ENCODE results near the gene CCR4. TPM values are rescaled to one million over a fixed set of nuclear protein-coding genes. Genes with fewer than 3 reads are reported as not detected.
"Not testable (repeated sequence)": the region's sequence is repeated elsewhere in the genome, so short reads cannot be mapped to it uniquely, and the experiment has no call there.

Gene CCR4
- total RNA-seq, 1 donor: not detected

DNA sequence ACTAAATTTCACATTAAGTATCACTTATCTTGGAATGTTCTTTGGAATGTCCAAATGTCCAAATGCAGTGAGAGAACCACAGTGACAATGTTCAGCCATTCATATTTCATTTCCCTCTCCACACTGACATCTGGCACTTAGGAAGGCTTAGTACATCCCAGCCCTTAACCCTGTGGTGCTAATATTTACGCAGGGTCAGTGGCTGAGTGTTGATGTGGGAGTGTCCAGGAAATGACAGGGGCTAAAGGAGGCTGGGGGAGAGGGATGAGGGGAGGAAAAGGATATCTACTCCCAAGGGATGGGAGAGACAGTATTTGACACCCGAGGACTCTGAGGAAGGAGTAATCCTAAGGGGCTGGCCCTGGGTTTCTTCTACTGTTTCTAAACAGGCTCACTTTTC, 14.1 kb upstream of the CCR4 start:
- Histone ChIP-seq H3K36me3 (ENCODE audit: insufficient read depth, low read length) (no peaks in the 10 kb centered on the region), H3K27ac (ENCODE audit: low read depth, low read length) (no peak overlapping the region), H3K27me3 (ENCODE audit: insufficient read depth, low read length) (no peaks in the 10 kb centered on the region), H3K4me3 (ENCODE audit: insufficient read depth, low read length) (no peak overlapping the region), H2AFZ (ENCODE audit: low read length) (no peak overlapping the region), H3K79me2 (ENCODE audit: insufficient read depth, low read length) (no peaks in the 10 kb centered on the region), H3K9me3 (ENCODE audit: low read depth, low read length) (no peaks in the 10 kb centered on the region), H3K4me1 (ENCODE audit: insufficient read depth, low read length) (no peaks in the 10 kb centered on the region), H4K20me1 (ENCODE audit: insufficient read depth, low read length) (no peaks in the 10 kb centered on the region), H3K4me2 (ENCODE audit: insufficient read depth, low read length) (no peak overlapping the region)
- TF ChIP-seq, protein P1, sequence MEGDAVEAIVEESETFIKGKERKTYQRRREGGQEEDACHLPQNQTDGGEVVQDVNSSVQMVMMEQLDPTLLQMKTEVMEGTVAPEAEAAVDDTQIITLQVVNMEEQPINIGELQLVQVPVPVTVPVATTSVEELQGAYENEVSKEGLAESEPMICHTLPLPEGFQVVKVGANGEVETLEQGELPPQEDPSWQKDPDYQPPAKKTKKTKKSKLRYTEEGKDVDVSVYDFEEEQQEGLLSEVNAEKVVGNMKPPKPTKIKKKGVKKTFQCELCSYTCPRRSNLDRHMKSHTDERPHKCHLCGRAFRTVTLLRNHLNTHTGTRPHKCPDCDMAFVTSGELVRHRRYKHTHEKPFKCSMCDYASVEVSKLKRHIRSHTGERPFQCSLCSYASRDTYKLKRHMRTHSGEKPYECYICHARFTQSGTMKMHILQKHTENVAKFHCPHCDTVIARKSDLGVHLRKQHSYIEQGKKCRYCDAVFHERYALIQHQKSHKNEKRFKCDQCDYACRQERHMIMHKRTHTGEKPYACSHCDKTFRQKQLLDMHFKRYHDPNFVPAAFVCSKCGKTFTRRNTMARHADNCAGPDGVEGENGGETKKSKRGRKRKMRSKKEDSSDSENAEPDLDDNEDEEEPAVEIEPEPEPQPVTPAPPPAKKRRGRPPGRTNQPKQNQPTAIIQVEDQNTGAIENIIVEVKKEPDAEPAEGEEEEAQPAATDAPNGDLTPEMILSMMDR (IDR thresholded peaks at IDR 0.05; ENCODE audit: extremely low read depth, low read depth, low read length): no peak
- peak; percentile 83 for DNase-seq (ENCODE audit: insufficient read length, low spot score, missing footprints)

DNA sequence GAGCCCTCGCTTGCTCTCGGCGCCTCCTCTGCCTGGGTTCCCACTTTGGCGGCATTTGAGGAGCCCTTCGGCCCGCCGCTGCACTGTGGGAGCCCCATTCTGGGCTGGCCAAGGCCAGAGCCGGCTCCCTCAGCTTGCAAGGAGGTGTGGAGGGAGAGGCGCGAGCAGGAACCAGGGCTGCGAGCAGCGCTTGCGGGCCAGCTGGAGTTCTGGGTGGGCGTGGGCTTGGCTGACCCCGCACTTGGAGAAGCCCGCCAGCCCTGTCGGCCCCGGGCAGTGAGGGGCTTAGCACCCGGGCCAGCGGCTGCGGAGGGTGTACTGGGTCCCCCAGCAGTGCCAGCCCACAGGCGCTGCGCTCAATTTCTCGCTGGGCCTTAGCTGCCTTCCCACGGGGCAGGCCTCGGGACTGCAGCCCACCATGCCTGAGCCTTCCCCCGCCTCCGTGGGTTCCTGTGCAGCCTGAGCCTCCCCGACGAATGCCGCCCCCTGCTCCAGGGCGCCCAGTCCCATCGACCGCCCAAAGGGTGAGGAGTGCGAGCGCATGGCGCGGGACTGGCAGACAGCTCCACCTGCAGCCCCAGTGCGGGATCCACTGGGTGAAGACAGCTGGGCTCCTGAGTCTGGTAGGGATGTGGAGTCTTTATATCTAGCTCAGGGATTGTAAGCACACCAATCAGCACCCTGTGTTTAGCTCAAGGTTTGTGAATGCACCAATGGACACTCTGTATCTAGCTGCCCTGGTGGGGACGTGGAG, 11.7 kb upstream of the CCR4 start:
- not testable (repeated sequence) for DNase-seq (ENCODE audit: insufficient read length, low spot score, missing footprints); H3K79me2 ChIP-seq (ENCODE audit: insufficient read depth, low read length); H3K4me3 ChIP-seq (ENCODE audit: insufficient read depth, low read length); H3K9me3 ChIP-seq (ENCODE audit: low read depth, low read length); H3K27me3 ChIP-seq (ENCODE audit: insufficient read depth, low read length); H3K4me2 ChIP-seq (ENCODE audit: insufficient read depth, low read length); H3K36me3 ChIP-seq (ENCODE audit: insufficient read depth, low read length); H3K27ac ChIP-seq (ENCODE audit: low read depth, low read length); H2AFZ ChIP-seq (ENCODE audit: low read length); H4K20me1 ChIP-seq (ENCODE audit: insufficient read depth, low read length); H3K4me1 ChIP-seq (ENCODE audit: insufficient read depth, low read length)

- Histone ChIP-seq H3K36me3 (ENCODE audit: insufficient read depth, low read length) (no peaks in the 10 kb centered on the region), H3K79me2 (ENCODE audit: insufficient read depth, low read length) (no peaks in the 10 kb centered on the region), H4K20me1 (ENCODE audit: insufficient read depth, low read length) (no peaks in the 10 kb centered on the region), H2AFZ (ENCODE audit: low read length) (no peak overlapping the region), H3K9me3 (ENCODE audit: low read depth, low read length) (no peaks in the 10 kb centered on the region), H3K4me2 (ENCODE audit: insufficient read depth, low read length) (no peak overlapping the region), H3K4me1 (ENCODE audit: insufficient read depth, low read length) (no peaks in the 10 kb centered on the region), H3K27me3 (ENCODE audit: insufficient read depth, low read length) (no peaks in the 10 kb centered on the region), H3K4me3 (ENCODE audit: insufficient read depth, low read length) (no peak overlapping the region), H3K27ac (ENCODE audit: low read depth, low read length) (no peak overlapping the region)
- TF ChIP-seq, protein P1 (IDR thresholded peaks at IDR 0.05; ENCODE audit: extremely low read depth, low read depth, low read length): no peak
- DNase-seq (ENCODE audit: insufficient read length, low spot score, missing footprints): peak; percentile 22
These were observed 10.7 kb upstream of the CCR4 start for GRCh38 chr3:32940726-32941125.

- H3K4me3 ChIP-seq (ENCODE audit: insufficient read depth, low read length): no peak overlapping the region
- no peaks in the 10 kb centered on the region for H3K79me2 ChIP-seq (ENCODE audit: insufficient read depth, low read length)
- no peaks in the 10 kb centered on the region for H3K36me3 ChIP-seq (ENCODE audit: insufficient read depth, low read length)
- H3K4me2 ChIP-seq (ENCODE audit: insufficient read depth, low read length): no peak overlapping the region
- no peaks in the 10 kb centered on the region for H3K27me3 ChIP-seq (ENCODE audit: insufficient read depth, low read length)
- no peaks in the 10 kb centered on the region for H3K9me3 ChIP-seq (ENCODE audit: low read depth, low read length)
- no peaks in the 10 kb centered on the region for H3K4me1 ChIP-seq (ENCODE audit: insufficient read depth, low read length)
- TF ChIP-seq, protein P1 (IDR thresholded peaks at IDR 0.05; ENCODE audit: extremely low read depth, low read depth, low read length): no peak
- H2AFZ ChIP-seq (ENCODE audit: low read length): no peak overlapping the region
- no peaks in the 10 kb centered on the region for H4K20me1 ChIP-seq (ENCODE audit: insufficient read depth, low read length)
- no peak overlapping the region for H3K27ac ChIP-seq (ENCODE audit: low read depth, low read length)
- no peak for DNase-seq (ENCODE audit: insufficient read length, low spot score, missing footprints)
These were observed 6.3 kb upstream of the CCR4 start for GRCh38 chr3:32945136-32945535.

DNA sequence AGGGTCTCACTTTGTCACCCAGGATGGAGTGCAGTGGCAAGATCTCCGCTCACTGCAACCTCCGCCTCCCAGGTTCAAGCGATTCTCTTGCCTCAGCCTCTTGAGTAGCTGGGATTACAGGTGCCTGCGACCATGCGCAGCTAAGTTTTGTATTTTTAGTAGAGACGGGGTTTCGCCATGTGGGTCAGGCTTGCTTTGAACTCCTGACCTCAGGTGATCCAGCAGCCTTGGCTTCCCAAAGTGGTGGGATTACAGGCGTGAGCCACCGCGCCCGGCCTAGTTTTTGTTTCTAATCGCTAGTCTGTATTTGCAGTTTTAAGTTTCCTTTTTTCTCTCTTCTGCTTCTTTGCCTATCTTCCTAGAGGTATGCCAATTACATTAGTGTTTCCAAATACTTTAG, 5.8 kb upstream of the CCR4 start:
- H3K4me2 ChIP-seq (ENCODE audit: insufficient read depth, low read length); H3K27ac ChIP-seq (ENCODE audit: low read depth, low read length); H3K9me3 ChIP-seq (ENCODE audit: low read depth, low read length); H3K4me1 ChIP-seq (ENCODE audit: insufficient read depth, low read length); H3K79me2 ChIP-seq (ENCODE audit: insufficient read depth, low read length); H4K20me1 ChIP-seq (ENCODE audit: insufficient read depth, low read length); H2AFZ ChIP-seq (ENCODE audit: low read length); H3K4me3 ChIP-seq (ENCODE audit: insufficient read depth, low read length); H3K27me3 ChIP-seq (ENCODE audit: insufficient read depth, low read length); DNase-seq (ENCODE audit: insufficient read length, low spot score, missing footprints); H3K36me3 ChIP-seq (ENCODE audit: insufficient read depth, low read length): not testable (repeated sequence)

Data from osteoblast (primary cell).